ENCODE results near the gene LRIG2. TPM values are rescaled to one million over a fixed set of nuclear protein-coding genes. Genes with fewer than 3 reads are reported as not detected.

The LRIG2 gene
- total and polyA plus RNA-seq, 2 of the 13 experiments (the other 11 are each of a cell fraction or from before 2014, with no cell fraction given): 8.1 to 12.2 TPM

DNA sequence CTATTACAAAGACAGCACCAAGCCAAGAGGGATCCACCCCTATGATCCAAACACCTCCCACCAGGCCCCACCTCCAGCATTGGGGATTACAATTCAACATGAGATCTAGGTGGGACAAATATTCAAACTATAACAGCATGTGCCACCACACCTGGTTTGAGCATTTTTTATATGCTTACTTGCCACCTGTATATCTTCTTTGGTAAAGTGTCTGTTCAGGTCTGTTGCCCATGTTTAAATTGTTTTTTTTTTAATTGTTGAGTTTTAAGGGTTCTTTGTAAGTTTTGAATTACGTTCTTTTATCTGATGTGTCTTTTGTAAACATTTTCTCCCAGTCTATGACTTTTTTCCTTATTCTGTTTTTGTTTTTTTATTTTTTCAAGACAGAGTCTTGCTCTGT lies 83.4 kb downstream of the LRIG2 start:
- Histone ChIP-seq H2AFZ (ENCODE audit: low read length) (no peak overlapping the region), H3K27me3 (ENCODE audit: control insufficient read depth in 1 of 2, insufficient read depth in 2 of 2, low read length in 2 of 2) (no peaks in the 10 kb centered on the region), H3K4me3 (replicated peaks in 1 of 3; ENCODE audit: insufficient read depth in 1 of 3, low read depth in 2 of 3, low read length in 3 of 3) (no peak overlapping the region), H3K9ac (ENCODE audit: insufficient read depth, low read depth, low read length) (no peak overlapping the region), H3K4me2 (ENCODE audit: low read depth, low read length) (no peak overlapping the region), H3K36me3 (replicated peaks in 1 of 2; ENCODE audit: control insufficient read depth in 1 of 2, insufficient read depth in 2 of 2, low read length in 2 of 2) (no peaks in the 10 kb centered on the region), H3K27ac (ENCODE audit: extremely low read length, insufficient read depth, low read length) (no peak overlapping the region), H3K9me3 (ENCODE audit: low read length) (peaks cover 10% of the 10 kb centered on the region; the same call in 1 of the 2 replicates), H3K4me1 (ENCODE audit: insufficient read depth, low read length) (peaks cover 41% of the 10 kb centered on the region), H3K79me2 (ENCODE audit: insufficient read depth, low read length) (no peaks in the 10 kb centered on the region), H4K20me1 (ENCODE audit: insufficient read depth, low read length) (no peaks in the 10 kb centered on the region)
- ChIA-PET CTCF (ENCODE audit: low intra/inter-chr PET ratio, low total read pairs) (no interaction called here), POLR2A (no interaction called here)
- ATAC-seq (no peak), FAIRE-seq (no peak), DNase-seq (ENCODE audit: low spot score) (no peak)
- intact Hi-C loops (cut with micrococcal nuclease; ENCODE audit: unreplicated experiment): no loop called here
- no peak for TF ChIP-seq U2AF2 (IDR thresholded peaks at IDR 0.05; ENCODE audit: low read depth, low read length)
- no peak for TF ChIP-seq HNRNPUL1 (IDR thresholded peaks at IDR 0.05; ENCODE audit: low read depth, low read length)
- TF ChIP-seq HIVEP1 (CRISPR knock-in tag; IDR thresholded peaks at IDR 0.05): no peak
- TF ChIP-seq NRL (CRISPR knock-in tag; IDR thresholded peaks at IDR 0.05; ENCODE audit: borderline replicate concordance): no peak
- TF ChIP-seq ZSCAN12 (CRISPR knock-in tag; IDR thresholded peaks at IDR 0.05): no peak
- TF ChIP-seq, protein P1, sequence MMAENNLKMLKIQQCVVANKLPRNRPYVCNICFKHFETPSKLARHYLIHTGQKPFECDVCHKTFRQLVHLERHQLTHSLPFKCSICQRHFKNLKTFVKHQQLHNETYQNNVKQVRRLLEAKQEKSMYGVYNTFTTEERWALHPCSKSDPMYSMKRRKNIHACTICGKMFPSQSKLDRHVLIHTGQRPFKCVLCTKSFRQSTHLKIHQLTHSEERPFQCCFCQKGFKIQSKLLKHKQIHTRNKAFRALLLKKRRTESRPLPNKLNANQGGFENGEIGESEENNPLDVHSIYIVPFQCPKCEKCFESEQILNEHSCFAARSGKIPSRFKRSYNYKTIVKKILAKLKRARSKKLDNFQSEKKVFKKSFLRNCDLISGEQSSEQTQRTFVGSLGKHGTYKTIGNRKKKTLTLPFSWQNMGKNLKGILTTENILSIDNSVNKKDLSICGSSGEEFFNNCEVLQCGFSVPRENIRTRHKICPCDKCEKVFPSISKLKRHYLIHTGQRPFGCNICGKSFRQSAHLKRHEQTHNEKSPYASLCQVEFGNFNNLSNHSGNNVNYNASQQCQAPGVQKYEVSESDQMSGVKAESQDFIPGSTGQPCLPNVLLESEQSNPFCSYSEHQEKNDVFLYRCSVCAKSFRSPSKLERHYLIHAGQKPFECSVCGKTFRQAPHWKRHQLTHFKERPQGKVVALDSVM (CRISPR knock-in tag; IDR thresholded peaks at IDR 0.05): no peak
- TF ChIP-seq NFE2L2 (IDR thresholded peaks at IDR 0.05; ENCODE audit: low read length): no peak
- TF ChIP-seq ZNF598 (CRISPR knock-in tag; IDR thresholded peaks at IDR 0.05; ENCODE audit: borderline replicate concordance): no peak
- TF ChIP-seq ZBTB7B (CRISPR knock-in tag; IDR thresholded peaks at IDR 0.05): no peak
- TF ChIP-seq, protein P2, sequence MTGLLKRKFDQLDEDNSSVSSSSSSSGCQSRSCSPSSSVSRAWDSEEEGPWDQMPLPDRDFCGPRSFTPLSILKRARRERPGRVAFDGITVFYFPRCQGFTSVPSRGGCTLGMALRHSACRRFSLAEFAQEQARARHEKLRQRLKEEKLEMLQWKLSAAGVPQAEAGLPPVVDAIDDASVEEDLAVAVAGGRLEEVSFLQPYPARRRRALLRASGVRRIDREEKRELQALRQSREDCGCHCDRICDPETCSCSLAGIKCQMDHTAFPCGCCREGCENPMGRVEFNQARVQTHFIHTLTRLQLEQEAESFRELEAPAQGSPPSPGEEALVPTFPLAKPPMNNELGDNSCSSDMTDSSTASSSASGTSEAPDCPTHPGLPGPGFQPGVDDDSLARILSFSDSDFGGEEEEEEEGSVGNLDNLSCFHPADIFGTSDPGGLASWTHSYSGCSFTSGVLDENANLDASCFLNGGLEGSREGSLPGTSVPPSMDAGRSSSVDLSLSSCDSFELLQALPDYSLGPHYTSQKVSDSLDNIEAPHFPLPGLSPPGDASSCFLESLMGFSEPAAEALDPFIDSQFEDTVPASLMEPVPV (CRISPR knock-in tag; IDR thresholded peaks at IDR 0.05): no peak
- TF ChIP-seq ZNF350 (CRISPR knock-in tag; IDR thresholded peaks at IDR 0.05; ENCODE audit: borderline replicate concordance, low read depth): no peak
- TF ChIP-seq ZNF253 (CRISPR knock-in tag; IDR thresholded peaks at IDR 0.05; ENCODE audit: borderline replicate concordance): no peak
- TF ChIP-seq, protein P3, sequence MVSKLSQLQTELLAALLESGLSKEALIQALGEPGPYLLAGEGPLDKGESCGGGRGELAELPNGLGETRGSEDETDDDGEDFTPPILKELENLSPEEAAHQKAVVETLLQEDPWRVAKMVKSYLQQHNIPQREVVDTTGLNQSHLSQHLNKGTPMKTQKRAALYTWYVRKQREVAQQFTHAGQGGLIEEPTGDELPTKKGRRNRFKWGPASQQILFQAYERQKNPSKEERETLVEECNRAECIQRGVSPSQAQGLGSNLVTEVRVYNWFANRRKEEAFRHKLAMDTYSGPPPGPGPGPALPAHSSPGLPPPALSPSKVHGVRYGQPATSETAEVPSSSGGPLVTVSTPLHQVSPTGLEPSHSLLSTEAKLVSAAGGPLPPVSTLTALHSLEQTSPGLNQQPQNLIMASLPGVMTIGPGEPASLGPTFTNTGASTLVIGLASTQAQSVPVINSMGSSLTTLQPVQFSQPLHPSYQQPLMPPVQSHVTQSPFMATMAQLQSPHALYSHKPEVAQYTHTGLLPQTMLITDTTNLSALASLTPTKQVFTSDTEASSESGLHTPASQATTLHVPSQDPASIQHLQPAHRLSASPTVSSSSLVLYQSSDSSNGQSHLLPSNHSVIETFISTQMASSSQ (IDR thresholded peaks at IDR 0.05; ENCODE audit: low read depth): no peak
- TF ChIP-seq, protein P3 (CRISPR knock-in tag; IDR thresholded peaks at IDR 0.05; ENCODE audit: borderline replicate concordance): no peak
- no peak for TF ChIP-seq ZNF234 (CRISPR knock-in tag; conservative IDR thresholded peaks at IDR 0.05)
- no peak for TF ChIP-seq JARID2 (CRISPR knock-in tag; IDR thresholded peaks at IDR 0.05; ENCODE audit: insufficient replicate concordance)
- no peak for TF ChIP-seq XBP1 (CRISPR knock-in tag; IDR thresholded peaks at IDR 0.05)
- BruUV-seq (replicated peaks): no TSS peak
- in situ Hi-C loops (cut with HindIII; ENCODE audit: extremely low pct_ligation_motif_present, low pct_unique_long_range_greater_than_20kb): no loop called here
- WGBS (ENCODE audit: low lambda C conversion rate): 79% methylated on average over 1 of the region's 1 CpG

Measured in HepG2 (cell line).